ENCODE data around the gene TMEM229A.
"Not testable (repeated sequence)": the region's sequence is repeated elsewhere in the genome, so short reads cannot be mapped to it uniquely, and the experiment has no call there.

TMEM229A gene

DNA sequence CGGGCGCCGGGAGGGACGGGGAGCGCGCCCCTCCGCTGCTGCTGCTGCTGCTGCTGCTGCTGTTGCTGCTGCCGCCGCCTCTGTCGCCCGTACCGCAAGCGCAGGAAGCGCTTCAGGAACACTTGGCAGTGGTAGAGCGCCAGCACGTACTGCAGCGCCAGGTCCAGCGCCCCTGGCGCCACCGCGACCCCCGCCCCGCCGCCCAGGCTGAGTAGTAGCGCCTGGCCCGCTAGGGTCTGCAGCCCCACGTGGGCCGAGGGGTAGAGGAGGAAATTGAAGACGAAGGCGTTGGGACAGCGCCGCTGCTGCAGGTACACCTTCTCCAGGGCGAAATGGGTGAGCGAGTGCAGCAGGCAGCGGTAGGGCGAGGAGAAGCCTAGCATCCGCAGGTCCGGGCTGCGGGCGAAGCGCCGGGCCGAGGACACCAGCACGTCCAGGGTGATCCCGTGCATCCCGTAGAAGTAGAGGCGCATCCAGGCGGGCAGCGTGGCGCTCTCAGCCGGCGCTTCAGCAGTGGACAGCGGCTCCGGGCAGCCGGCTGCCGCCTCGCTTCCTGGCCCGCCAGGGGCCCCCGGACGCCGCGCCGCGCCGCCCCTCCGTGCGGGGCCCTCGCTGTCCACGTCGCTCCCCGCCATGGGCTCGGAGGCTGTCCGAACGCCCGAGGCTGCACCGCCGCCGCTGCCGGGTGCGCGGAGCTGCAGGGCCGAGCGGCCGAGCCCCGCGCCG is at the start of gene TMEM229A:
TSS of gene TMEM229A (minus strand) at position 699 of the 726 bp plus-strand sequence. CDS start at position 635, 64 bp downstream.
- peak in 1 of 4 experiments; percentile 0 for DNase-seq (ENCODE audit: low read depth in 4 of 4, low spot score in 1 of 4)

DNA sequence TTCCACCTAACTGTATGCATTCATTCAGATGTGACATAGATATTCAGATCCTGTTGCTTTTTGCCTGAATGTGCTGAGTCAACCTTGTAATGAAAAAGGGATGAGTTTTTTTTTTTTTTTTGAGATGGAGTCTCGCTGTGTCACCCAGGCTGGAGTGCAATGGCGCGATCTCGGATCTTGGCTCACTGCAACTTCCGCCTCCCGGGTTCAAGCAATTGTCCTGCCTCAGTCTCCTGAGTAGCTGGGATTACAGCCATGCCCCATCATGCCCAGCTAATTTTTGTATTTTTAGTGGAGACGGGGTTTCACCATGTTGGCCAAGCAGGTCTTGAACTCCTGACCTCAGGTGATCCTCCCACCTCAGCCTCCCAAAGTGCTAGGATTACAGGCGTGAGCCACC is 49.4 kb upstream of the TMEM229A start:
- DNase-seq (ENCODE audit: low read depth in 4 of 4, low spot score in 1 of 4), result not testable (repeated sequence)

GRCh38 chr7:124077546-124077945 is 44.7 kb upstream of the TMEM229A start:
- DNase-seq (ENCODE audit: low read depth in 4 of 4, low spot score in 1 of 4), result no peak

DNA sequence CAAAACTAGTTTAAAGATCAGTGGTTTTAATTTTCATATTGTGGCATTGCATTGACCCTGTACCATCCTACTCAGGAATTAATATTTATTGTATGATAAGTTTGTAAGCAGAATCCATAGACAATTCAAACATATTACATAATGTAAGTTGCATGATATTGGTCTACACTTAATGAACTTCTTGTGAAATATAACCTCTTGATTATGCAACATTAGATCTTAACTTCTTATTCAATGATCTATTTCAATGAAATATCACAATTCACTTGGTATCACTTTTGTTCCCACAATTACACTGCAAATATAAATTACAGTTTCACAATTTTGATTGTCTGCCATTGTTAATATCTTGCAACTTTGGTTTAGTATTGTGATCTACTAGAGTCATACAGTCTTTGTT is 44.0 kb upstream of the TMEM229A start:
- DNase-seq (ENCODE audit: low read depth in 4 of 4, low spot score in 1 of 4), result no peak

DNA sequence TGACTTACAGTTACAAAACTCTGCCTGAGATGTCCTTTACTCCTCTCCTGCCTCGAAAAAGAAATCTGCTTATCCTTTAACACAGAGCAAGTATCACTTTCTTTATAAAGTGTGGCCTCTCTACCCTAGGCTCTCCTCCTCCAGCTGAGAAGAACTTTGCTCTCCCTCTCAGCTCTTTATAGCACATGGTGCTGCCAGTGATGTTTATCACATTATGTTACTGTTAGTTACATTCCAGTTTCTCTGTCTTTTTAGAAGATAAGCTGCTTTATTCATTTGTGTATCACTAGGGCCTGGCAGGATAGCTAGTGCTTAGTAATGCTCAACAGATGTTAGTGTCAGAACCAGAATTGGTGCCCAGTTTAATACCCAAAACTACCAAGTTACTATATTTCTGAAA is 41.1 kb upstream of the TMEM229A start:
- DNase-seq (ENCODE audit: low read depth in 4 of 4, low spot score in 1 of 4), result no peak

DNA sequence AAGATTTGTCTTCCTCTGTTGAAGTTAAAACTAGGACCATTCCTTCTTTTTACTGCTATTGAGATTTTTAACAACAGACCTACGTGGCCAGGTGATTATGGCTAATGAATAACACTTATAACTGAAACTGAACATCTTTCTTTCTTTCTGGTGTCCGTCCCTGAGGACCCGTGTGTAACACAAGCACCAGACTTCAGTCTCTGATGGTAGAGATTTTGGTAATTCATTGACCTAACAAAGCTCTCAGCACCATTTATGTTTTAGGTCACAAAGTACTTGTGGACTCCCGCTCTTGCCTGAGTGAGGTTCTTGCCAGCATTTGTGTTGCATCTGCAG is 40.4 kb upstream of the TMEM229A start:
- DNase-seq (ENCODE audit: low read depth in 4 of 4, low spot score in 1 of 4), result no peak

- no peak for DNase-seq (ENCODE audit: low read depth in 4 of 4, low spot score in 1 of 4)
Observed at GRCh38 chr7:124072603-124073309, 39.9 kb upstream of the TMEM229A start.

DNA sequence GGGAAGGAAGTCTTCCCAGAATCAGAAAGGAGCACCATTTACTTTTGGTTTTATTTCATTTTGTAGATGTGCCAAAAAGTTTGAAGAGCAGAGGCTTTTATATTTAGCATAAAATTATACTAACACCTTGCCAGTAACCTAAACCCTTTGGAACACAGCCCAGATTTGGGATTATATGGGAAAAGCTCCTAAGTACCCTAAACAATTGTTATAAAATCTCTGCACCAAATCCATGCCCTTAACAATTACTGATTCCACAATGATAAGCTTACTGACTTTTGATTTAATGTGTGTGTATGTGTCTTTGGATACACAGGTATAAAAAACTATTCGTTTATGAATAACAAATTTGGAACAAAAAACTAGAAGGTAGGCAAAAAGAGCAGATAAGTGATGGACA is 39.0 kb upstream of the TMEM229A start:
- no peak for DNase-seq (ENCODE audit: low read depth in 4 of 4, low spot score in 1 of 4)

DNA sequence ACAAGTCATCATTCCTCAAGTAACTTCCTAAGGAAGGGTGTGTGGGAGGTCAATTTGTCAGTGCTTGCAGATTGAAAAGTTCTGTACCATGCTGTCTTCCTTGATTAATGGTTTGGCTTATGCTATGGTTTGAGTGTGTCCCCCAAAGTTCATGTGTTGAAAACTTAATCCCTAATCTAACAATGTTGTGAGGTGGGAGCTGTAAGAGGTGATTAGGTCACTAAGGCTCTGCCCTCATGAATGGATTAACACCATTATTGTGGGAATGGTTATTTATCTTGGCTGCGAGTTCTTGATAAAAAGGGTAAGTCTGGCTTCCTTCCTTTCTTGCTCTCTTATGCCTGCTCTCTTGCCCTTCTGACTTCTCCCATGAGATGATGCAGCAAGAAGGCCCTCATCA is 29.3 kb upstream of the TMEM229A start:
- DNase-seq (ENCODE audit: low read depth in 4 of 4, low spot score in 1 of 4), result no peak

- DNase-seq (ENCODE audit: low read depth in 4 of 4, low spot score in 1 of 4), result no peak
Observed at GRCh38 chr7:124060528-124060927, 27.7 kb upstream of the TMEM229A start.

GRCh38 chr7:124059375-124059774 is 26.5 kb upstream of the TMEM229A start:
- DNase-seq (ENCODE audit: low read depth in 4 of 4, low spot score in 1 of 4), result no peak

- no peak for DNase-seq (ENCODE audit: low read depth in 4 of 4, low spot score in 1 of 4)
Observed at GRCh38 chr7:124058515-124058914, 25.6 kb upstream of the TMEM229A start.

- DNase-seq (ENCODE audit: low read depth in 4 of 4, low spot score in 1 of 4), result no peak
Observed at GRCh38 chr7:124057872-124058271, 25.0 kb upstream of the TMEM229A start.

DNA sequence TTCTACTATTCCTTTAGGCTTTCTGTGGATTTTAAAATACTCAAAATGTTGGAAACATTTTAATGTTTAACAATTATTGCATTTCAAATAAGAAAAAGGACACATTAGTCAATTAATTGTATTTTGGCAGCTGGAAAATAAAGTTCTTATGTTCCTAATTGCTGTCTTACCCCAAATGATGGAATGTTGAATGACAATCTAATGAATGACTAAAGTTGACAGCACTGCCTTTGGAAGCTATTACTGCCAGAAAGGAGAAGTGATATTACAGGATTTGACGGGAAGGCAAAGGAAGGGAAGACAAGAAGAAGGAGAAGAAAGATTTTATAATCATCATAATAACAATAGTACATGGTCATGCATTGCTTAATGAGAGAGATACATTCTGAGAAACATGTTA is 23.4 kb upstream of the TMEM229A start:
- DNase-seq (ENCODE audit: low read depth in 4 of 4, low spot score in 1 of 4), result no peak

DNA sequence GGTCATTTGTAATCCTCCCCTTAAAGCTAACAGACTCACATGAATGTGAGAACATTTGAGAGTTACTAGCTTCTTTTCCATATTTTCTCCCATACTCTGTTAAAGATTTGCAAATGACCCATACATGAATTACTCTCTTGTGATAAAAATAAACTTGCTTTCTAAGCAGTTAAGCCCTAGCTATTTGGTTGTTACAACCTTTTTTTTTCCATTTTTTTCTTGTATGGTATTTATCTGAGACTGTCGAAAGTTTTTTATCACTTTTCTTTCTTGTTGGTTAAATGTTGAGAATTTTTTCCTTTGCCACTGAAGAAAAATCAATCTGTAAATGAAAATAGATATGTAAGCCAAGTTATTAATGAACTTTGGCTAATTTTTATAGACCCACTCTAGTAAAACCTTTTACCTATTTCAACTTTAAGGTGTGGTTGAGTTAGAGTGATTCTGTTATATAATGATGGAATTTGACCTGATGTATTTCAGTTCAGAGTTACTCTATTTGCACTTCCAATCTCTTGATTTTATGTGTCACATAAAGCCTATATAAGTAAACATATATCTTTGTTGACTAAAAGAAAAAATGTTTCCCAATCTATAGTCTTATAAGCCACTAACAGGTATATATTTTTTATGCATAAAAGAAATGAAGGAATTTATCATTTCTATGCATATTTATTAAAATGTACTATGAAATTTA is 19.0 kb upstream of the TMEM229A start:
- DNase-seq (ENCODE audit: low read depth in 4 of 4, low spot score in 1 of 4), result no peak

DNA sequence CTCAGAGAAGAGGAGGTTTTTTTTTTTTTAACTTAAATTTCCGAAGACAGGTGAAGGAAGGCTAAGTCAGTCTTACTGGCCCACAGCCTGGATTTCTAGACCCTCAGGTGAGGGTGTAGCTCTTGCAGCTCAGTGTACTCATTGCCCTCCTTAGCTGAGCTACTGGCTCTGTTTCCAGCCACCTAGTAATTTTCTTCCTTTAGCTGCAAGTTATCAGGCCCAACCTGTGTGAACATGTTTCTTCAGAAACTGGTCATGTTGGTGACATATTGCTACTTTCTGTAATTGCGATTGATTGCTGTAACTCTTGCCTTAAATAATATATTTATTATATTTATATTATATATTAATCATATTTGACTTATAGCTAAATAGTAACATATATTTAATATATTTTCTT is 10.0 kb upstream of the TMEM229A start:
- no peak for DNase-seq (ENCODE audit: low read depth in 4 of 4, low spot score in 1 of 4)

- DNase-seq (ENCODE audit: low read depth in 4 of 4, low spot score in 1 of 4), result no peak
Observed at GRCh38 chr7:124041439-124041838, 8.6 kb upstream of the TMEM229A start.

DNA sequence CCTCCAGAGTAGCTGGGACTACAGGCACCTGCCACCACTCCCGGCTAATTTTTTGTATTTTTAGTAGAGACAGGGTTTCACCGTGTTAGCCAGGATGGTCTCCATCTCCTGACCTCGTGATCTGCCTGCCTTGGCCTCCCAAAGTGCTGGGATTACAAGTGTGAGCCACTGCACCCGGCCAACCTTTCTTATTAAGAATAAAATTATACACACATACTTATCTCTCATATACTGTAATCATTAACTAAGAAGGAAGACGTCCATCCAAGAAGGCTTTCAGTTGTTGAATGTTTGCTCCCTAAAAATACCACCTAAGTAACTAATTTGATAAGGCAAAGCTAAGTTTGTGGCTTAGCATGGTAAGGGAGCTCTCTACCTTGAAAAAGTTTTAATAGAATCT is 5.0 kb upstream of the TMEM229A start:
- DNase-seq (ENCODE audit: low read depth in 4 of 4, low spot score in 1 of 4), result not testable (repeated sequence)

GRCh38 chr7:124035706-124036105 is 2.8 kb upstream of the TMEM229A start:
- no peak for DNase-seq (ENCODE audit: low read depth in 4 of 4, low spot score in 1 of 4)

- no peak for DNase-seq (ENCODE audit: low read depth in 4 of 4, low spot score in 1 of 4)
Observed at GRCh38 chr7:124034754-124035100, 1.9 kb upstream of the TMEM229A start.

DNA sequence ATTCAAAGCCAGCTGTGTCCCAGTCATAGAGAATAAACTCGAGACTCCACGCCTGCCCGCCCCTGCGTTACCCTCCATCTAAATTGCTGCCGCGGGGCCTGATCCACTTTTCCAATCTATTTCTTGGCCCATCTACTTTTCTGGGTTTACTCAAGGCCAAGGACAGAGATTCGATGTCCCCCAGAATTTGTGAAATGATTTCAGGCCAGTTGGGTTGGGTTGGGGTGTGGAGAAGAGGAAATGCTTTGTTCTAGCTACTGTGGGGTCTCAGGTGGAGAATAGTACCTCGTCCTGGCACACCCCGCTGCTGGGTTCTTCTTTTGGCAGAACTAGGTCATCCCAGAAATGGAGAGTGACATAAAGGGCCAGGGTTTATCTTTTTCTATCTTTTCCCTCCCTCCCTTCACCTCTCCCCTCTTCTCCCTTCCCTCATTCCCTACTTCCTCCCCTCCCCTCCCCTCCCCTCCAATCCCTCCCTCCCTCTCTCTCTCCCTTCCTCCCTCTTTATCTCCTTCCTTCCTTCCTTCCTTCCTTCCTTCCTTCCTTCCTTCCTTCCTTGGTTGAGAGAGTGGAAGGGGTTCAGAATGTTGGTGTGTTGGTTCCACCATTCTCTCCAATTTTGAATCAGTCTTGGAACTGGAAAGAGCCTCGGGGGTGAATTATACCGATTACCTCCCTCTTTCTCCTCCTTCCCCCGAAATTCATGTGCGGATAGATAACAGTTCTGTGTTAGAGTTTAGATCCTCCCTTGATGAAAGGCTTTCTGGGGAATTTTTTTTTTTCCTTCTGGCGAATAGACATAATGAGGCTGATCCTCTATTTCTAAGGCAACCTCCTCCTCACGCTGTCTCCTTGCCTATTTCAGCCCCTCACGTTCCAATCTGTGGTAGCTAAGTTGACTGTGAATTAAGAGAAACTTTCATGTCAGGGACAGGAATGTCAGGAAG is 1.2 kb upstream of the TMEM229A start:
- no peak for DNase-seq (ENCODE audit: low read depth in 4 of 4, low spot score in 1 of 4)
